ENCODE results near the gene FAR2. TPM values are rescaled to one million over a fixed set of nuclear protein-coding genes. Genes with fewer than 3 reads are reported as not detected.

Gene FAR2
- total RNA-seq, 1 experiment from 2014 or later = 22.1 TPM

DNA sequence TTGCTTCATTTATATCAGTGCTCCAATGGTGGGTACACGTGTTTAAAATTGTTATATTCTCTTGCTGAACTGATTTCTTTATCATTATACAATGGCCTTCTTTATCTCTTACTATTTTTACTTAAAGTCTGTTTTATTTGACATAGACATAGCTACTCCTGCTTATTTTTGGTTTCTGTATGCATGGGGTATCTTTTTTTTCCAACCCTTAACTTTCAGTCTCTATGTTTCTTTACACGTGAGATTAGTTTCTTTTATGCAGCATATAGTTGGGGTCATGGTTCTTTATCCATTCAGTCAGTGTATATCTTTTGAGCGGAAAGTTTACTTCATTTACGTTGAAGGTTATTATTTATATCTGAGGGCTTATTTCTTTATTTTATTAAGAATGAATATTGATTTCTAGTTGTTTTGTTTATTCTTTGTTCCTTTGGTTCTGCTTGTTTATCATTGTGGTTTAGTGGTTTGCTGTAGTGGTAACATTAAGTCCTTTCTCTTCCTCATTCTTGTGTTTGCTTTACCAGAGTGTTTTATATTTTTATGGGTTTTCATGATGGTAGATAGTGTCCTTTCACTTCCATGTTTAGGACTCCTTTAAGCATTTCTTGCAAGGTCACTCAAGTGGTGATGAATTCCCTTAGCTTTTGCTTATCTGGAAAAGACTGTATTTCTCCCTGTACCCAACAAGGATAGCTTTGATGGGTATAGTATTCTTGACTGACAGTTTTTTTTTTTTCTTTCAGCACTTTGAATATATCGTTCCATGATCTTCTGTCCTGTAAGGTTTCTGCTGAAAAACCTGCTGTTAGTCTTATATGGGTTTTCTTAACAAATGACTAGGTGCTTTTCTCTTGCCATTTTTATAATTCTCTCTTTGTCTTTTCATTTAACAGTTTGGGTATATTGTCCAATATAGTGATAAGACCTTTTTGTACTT lies 38.3 kb upstream of the FAR2 start:
- Histone ChIP-seq H3K56ac (ENCODE audit: insufficient read length, low read depth, low read length) (no peak overlapping the region), H3K23ac (ENCODE audit: insufficient read length, low read depth, low read length) (no peak overlapping the region), H3K18ac (ENCODE audit: insufficient read length, low read depth, low read length) (no peak overlapping the region), H2BK15ac (ENCODE audit: low read depth, low read length) (no peak overlapping the region), H3K14ac (ENCODE audit: insufficient read depth, low read length) (no peak overlapping the region), H2BK20ac (ENCODE audit: low read depth, low read length, poor library complexity, severe bottlenecking) (no peak overlapping the region), H2AK5ac (ENCODE audit: insufficient read length, low read length) (no peak overlapping the region), H3K27ac (ENCODE audit: insufficient read length, low read depth, low read length) (no peak overlapping the region), H4K20me1 (ENCODE audit: control insufficient read depth, insufficient read depth, insufficient read length) (no peaks in the 10 kb centered on the region), H3K9ac (ENCODE audit: extremely low read depth, insufficient read length, low read length) (no peak overlapping the region), H3K79me2 (ENCODE audit: insufficient read depth, low read length) (no peaks in the 10 kb centered on the region), H2BK12ac (ENCODE audit: insufficient read length, low read depth, low read length) (no peak overlapping the region), H4K8ac (replicated peaks; ENCODE audit: insufficient read length, low read depth, low read length) (no peak overlapping the region), H2AFZ (ENCODE audit: low read length) (no peak overlapping the region), H2BK5ac (ENCODE audit: insufficient read length, low read length) (no peak overlapping the region), H4K5ac (ENCODE audit: insufficient read length, low read depth, low read length) (no peak overlapping the region), H3K79me1 (ENCODE audit: insufficient read depth, low read depth, low read length, poor library complexity, severe bottlenecking) (no peaks in the 10 kb centered on the region), H4K91ac (ENCODE audit: insufficient read length, low read depth, low read length) (no peak overlapping the region), H3K9me3 (ENCODE audit: control insufficient read depth, low read depth, low read length) (no peaks in the 10 kb centered on the region), H3K4me2 (ENCODE audit: insufficient read depth, insufficient read length, low read length) (no peak overlapping the region), H3K4ac (ENCODE audit: low read depth, low read length) (no peak overlapping the region), H3K4me1 (ENCODE audit: insufficient read depth, low read length) (no peaks in the 10 kb centered on the region), H3K27me3 (ENCODE audit: insufficient read depth, low read length) (no peaks in the 10 kb centered on the region), H3K23me2 (ENCODE audit: insufficient read length, low read depth, low read length, poor library complexity, severe bottlenecking) (no peaks in the 10 kb centered on the region), H2BK120ac (ENCODE audit: low read depth, low read length, poor library complexity, severe bottlenecking) (no peak overlapping the region), H3T11ph (ENCODE audit: low read length) (no peak overlapping the region)
- Mint-ChIP-seq H3K4me1 (0 out of 4 replicates have a peak, but pooled peaks cover 0 to 3% of the 10 kb centered on the region in 2 experiments), H3K9me3 (peaks cover 19 to 27% of the 10 kb centered on the region in 2 experiments), H3K27me3 (ENCODE audit: low read depth) (no peaks in the 10 kb centered on the region; the same call in 1 of the 2 replicates), H3K27ac (no peak overlapping the region), H3K4me3 (no peak overlapping the region), H3K36me3 (ENCODE audit: insufficient read depth in 1 of 3, low read depth in 3 of 3) (peaks cover 4 to 31% (median 5%) of the 10 kb centered on the region in 3 experiments; a peak in 4 of 7 replicates)
- TF ChIP-seq, protein P1, sequence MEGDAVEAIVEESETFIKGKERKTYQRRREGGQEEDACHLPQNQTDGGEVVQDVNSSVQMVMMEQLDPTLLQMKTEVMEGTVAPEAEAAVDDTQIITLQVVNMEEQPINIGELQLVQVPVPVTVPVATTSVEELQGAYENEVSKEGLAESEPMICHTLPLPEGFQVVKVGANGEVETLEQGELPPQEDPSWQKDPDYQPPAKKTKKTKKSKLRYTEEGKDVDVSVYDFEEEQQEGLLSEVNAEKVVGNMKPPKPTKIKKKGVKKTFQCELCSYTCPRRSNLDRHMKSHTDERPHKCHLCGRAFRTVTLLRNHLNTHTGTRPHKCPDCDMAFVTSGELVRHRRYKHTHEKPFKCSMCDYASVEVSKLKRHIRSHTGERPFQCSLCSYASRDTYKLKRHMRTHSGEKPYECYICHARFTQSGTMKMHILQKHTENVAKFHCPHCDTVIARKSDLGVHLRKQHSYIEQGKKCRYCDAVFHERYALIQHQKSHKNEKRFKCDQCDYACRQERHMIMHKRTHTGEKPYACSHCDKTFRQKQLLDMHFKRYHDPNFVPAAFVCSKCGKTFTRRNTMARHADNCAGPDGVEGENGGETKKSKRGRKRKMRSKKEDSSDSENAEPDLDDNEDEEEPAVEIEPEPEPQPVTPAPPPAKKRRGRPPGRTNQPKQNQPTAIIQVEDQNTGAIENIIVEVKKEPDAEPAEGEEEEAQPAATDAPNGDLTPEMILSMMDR (conservative IDR thresholded peaks at IDR 0.05) = no peak
- DNase-seq = no peak
- WGBS (ENCODE audit: extremely low coverage, insufficient read length, low lambda C conversion rate) = no CpG with 5 or more reads among the region's 5 CpGs
